K562 (cell line): Measurements from ENCODE around the gene ADIPOR1. TPM values are rescaled to one million over a fixed set of nuclear protein-coding genes. Genes with fewer than 3 reads are reported as not detected.

Experiments used
- ATAC-seq: fragments of 200-7000 bp; cut with Tn5 transposase; 3 replicates; pipeline ENCODE4 v1.9.1; 2020; ENCODE audit warnings: moderate library complexity
- BruUV-seq: library from RNA; stranded (reverse); fragments of 400-500 nt; replicated peaks from 2 replicates; lab custom pipeline; 2021; lab: Mats Ljungman, UMichigan
- CTCF ChIA-PET: fragments of 300-600 bp; formaldehyde crosslinking; extraction: SDS; loops from one replicate; lab custom pipeline; 2021; ENCODE audit warnings: low intra/inter-chr PET ratio; lab: Yijun Ruan, JAX
- POLR2A ChIA-PET: fragments of 300-600, 350-650 bp; sonication (Branson Sonifier 250); formaldehyde crosslinking; extraction: SDS; loops from one replicate; lab custom pipeline; 2021; ENCODE audit warnings: antibody characterized with exemption, inconsistent platforms; lab: Yijun Ruan, JAX
- DNase-seq, 4 experiments: peaks; one replicate each; pipeline versions ENCODE4 v3.0.0 to v3.0.0-alpha.2; 2011 to 2018; ENCODE audit warnings: low spot score in 3 of 4, mixed read lengths in 3 of 4; ENCODE audit errors: extremely low read depth in 1 of 4
- FAIRE-seq: peaks from 2 replicates; lab custom pipeline; 2011; peaks lifted over from hg19 to GRCh38; lab: Jason Lieb, UNC
- H2AFZ ChIP-seq: 2 replicates; pipeline ENCODE4 v1.6.0; 2011; ENCODE audit warnings: low read depth, low read length, control low read depth, inconsistent platforms
- H3K27ac ChIP-seq: fragments of 200-600 bp; 3 replicates; pipeline ENCODE4 v1.8.0; 2011; ENCODE audit warnings: low read depth, mild to moderate bottlenecking, control low read depth, inconsistent platforms, low read length, moderate library complexity, mixed read lengths; ENCODE audit errors: extremely low read depth
- H3K27me3 ChIP-seq, 2 experiments: fragments of 300-600 bp in 1 of 2; 2 replicates in 1 of 2; 3 replicates in 1 of 2; pipeline versions ENCODE4 v1.6.0 to v1.8.0; 2011; ENCODE audit warnings: inconsistent platforms in 2 of 2, low read length in 2 of 2, mild to moderate bottlenecking in 1 of 2, mixed read lengths in 1 of 2, moderate library complexity in 1 of 2; ENCODE audit not compliant: control insufficient read depth in 2 of 2, insufficient read depth in 2 of 2
- H3K36me3 ChIP-seq: fragments of 300-600 bp; 3 replicates; pipeline ENCODE4 v1.8.0; 2011; ENCODE audit warnings: mild to moderate bottlenecking, low read length, inconsistent platforms; ENCODE audit not compliant: control insufficient read depth, insufficient read depth
- H3K4me1 ChIP-seq, 2 experiments: fragments of 200-600 bp in 1 of 2; replicated peaks in 1 of 2; 2 replicates in 1 of 2; 3 replicates in 1 of 2; pipeline versions ENCODE4 v1.5.1 to v1.8.0; 2011; ENCODE audit warnings: inconsistent platforms in 2 of 2, low read length in 2 of 2, mild to moderate bottlenecking in 1 of 2, mixed read lengths in 1 of 2, moderate library complexity in 1 of 2; ENCODE audit not compliant: control insufficient read depth in 2 of 2, insufficient read depth in 2 of 2
- H3K4me2 ChIP-seq: 2 replicates; pipeline ENCODE4 v1.6.1; 2011; ENCODE audit warnings: low read length, control low read depth, inconsistent platforms, mixed read lengths; ENCODE audit not compliant: insufficient read depth
- H3K4me3 ChIP-seq: fragments of 200-600 bp; sonication (generic), shearing (Covaris generic); 2 replicates; pipeline ENCODE4 v1.5.1; 2016; ENCODE audit warnings: control low read depth, inconsistent platforms
- H3K79me2 ChIP-seq: fragments of 200-600 bp; 3 replicates; pipeline ENCODE4 v1.8.0; 2011; ENCODE audit warnings: low read length, inconsistent platforms; ENCODE audit not compliant: control insufficient read depth, insufficient read depth
- H3K9ac ChIP-seq, 2 experiments: 2 replicates each; pipeline versions ENCODE4 v1.6.0 to v1.6.1; 2011; ENCODE audit warnings: low read depth in 2 of 2, low read length in 2 of 2, control low read depth in 1 of 2, inconsistent platforms in 1 of 2, mild to moderate bottlenecking in 1 of 2, mixed read lengths in 1 of 2; ENCODE audit not compliant: insufficient read depth in 1 of 2
- H3K9me1 ChIP-seq: one replicate; pipeline ENCODE4 v1.6.0; 2011; ENCODE audit warnings: inconsistent platforms, mild to moderate bottlenecking, low read length, moderate library complexity; ENCODE audit not compliant: control insufficient read depth, insufficient read depth
- H3K9me3 ChIP-seq: replicated peaks from 2 replicates; pipeline ENCODE4 v1.5.1; 2011; ENCODE audit warnings: low read depth, low read length, inconsistent platforms; ENCODE audit not compliant: control insufficient read depth, insufficient read depth
- H4K20me1 ChIP-seq: replicated peaks from 2 replicates; pipeline ENCODE4 v1.6.1; 2011; ENCODE audit warnings: low read length, inconsistent platforms, mixed read lengths; ENCODE audit not compliant: control insufficient read depth, insufficient read depth
- ARNT ChIP-seq, 2 experiments: fragments of 450-650 bp; IDR thresholded peaks; 2 replicates each; pipeline ENCODE4 v1.6.1; 2016; ENCODE audit warnings: mild to moderate bottlenecking in 1 of 2
- BMI1 ChIP-seq: fragments of 150-350 bp; IDR thresholded peaks from 2 replicates; pipeline ENCODE4 v1.6.1; 2014; ENCODE audit warnings: low read length
- ELF1 ChIP-seq: fragments of 200-800 bp; sonication (Bioruptor generic); IDR thresholded peaks from 2 replicates; pipeline ENCODE4 v1.6.1; 2016; ENCODE audit warnings: missing genetic modification characterization, missing compliant biosample characterization
- HDAC2 ChIP-seq: fragments of 450-650 bp; IDR thresholded peaks from 2 replicates; pipeline ENCODE4 v1.6.1; 2016; ENCODE audit warnings: mild to moderate bottlenecking
- HDAC8 ChIP-seq: fragments of 450-650 bp; IDR thresholded peaks from 2 replicates; pipeline ENCODE4 v1.6.1; 2016; ENCODE audit warnings: mild to moderate bottlenecking, missing genetic modification characterization, moderate library complexity, missing compliant biosample characterization
- HMG20B ChIP-seq: fragments of 250-450 bp; sonication (Bioruptor Pico); IDR thresholded peaks from 2 replicates; pipeline ENCODE4 v1.5.0; 2021; ENCODE audit warnings: mild to moderate bottlenecking
- NR3C1 ChIP-seq: sonication (generic); formaldehyde crosslinking; IDR thresholded peaks from 2 replicates; pipeline ENCODE4 v1.8.1; 2022; ENCODE audit warnings: missing genetic modification reagents
- RAD21 ChIP-seq, 2 experiments: fragments of 250-450 bp in 1 of 2; fragments of 450-650 bp in 1 of 2; sonication (Bioruptor Pico) in 1 of 2; formaldehyde crosslinking in 1 of 2; IDR thresholded peaks in 1 of 2; conservative IDR thresholded peaks in 1 of 2; 2 replicates each; pipeline versions ENCODE4 v1.4.0 to v1.8.0; 2020 to 2022; ENCODE audit warnings: mild to moderate bottlenecking in 2 of 2, moderate library complexity in 1 of 2
- SMAD2 ChIP-seq: fragments of 150-350 bp; IDR thresholded peaks from 2 replicates; pipeline ENCODE4 v1.6.1; 2014; ENCODE audit warnings: low read depth, mild to moderate bottlenecking, low read length
- STAT5B ChIP-seq: fragments of 250-450 bp; sonication (Bioruptor Pico); IDR thresholded peaks from 2 replicates; pipeline ENCODE4 v1.8.0; 2021; ENCODE audit warnings: mild to moderate bottlenecking, inconsistent platforms
- TEAD4 ChIP-seq, 2 experiments: sonication (generic) in 1 of 2; formaldehyde crosslinking in 1 of 2; IDR thresholded peaks; 2 replicates each; pipeline versions ENCODE4 v1.6.1 to v1.8.0; 2012 to 2022; ENCODE audit warnings: borderline replicate concordance in 1 of 2, inconsistent platforms in 1 of 2, low read length in 1 of 2, mild to moderate bottlenecking in 1 of 2, missing genetic modification reagents in 1 of 2
- ZNF551 ChIP-seq: fragments of 250-450 bp; sonication (Bioruptor Pico); IDR thresholded peaks from 2 replicates; pipeline ENCODE4 v1.5.0; 2021; ENCODE audit warnings: mild to moderate bottlenecking, moderate library complexity
- ZSCAN29 ChIP-seq: fragments of 450-650 bp; IDR thresholded peaks from 2 replicates; pipeline ENCODE4 v1.6.1; 2017
- in situ Hi-C: fragments of 300-500 bp; cut with MboI; formaldehyde crosslinking; loops from 4 replicates; pipeline ENCODE4 v1.15.0; 2018; ENCODE audit warnings: inconsistent platforms, mixed read lengths
- intact Hi-C: fragments of 100-400 bp; cut with micrococcal nuclease; formaldehyde crosslinking; loops from 2 replicates; pipeline ENCODE4 v1.14.2; 2022
- polyA plus RNA-seq, 8 experiments: library from polyadenylated mRNA; depleted of rRNA in 4 of 8; stranded (reverse) in 5 of 8; unstranded in 3 of 8; fragments of >200 nt; fragmentation: Nextera tagmentation in 2 of 8; fragmentation: Illumina TruSeq in 1 of 8; extraction: Ambion mirVana in 2 of 8; extraction: Trizol in 1 of 8; gene quantifications; 2 replicates each; pipeline versions ENCODE4 v1.2.1 to v1.2.3, GENCODE V29; 2011 to 2014; ENCODE audit warnings: inconsistent platforms in 1 of 8, missing spikeins in 1 of 8
- total RNA-seq, 7 experiments: library from RNA; depleted of rRNA in 6 of 7; stranded (reverse); fragments of >200 nt in 6 of 7; fragmentation: Illumina TruSeq in 2 of 7; extraction: Trizol in 2 of 7; gene quantifications; 2 replicates each; pipeline versions ENCODE4 v1.2.1 to v1.2.3, GENCODE V29; 2011 to 2021; ENCODE audit warnings: low replicate concordance in 1 of 7
- TF ChIP-seq, protein P1 (sequence below): fragments of 450-650 bp; IDR thresholded peaks from 2 replicates; pipeline ENCODE4 v1.6.1; 2017; ENCODE audit warnings: antibody characterized with exemption, mild to moderate bottlenecking
- TF ChIP-seq, protein P2 (sequence below): fragments of 450-650 bp; conservative IDR thresholded peaks from 2 replicates; pipeline ENCODE4 v1.6.1; 2016; ENCODE audit warnings: missing genetic modification characterization, low read depth, mild to moderate bottlenecking, missing compliant biosample characterization, moderate library complexity
- TF ChIP-seq, protein P3 (sequence below): fragments of 250-450 bp; sonication (Bioruptor Pico); IDR thresholded peaks from 2 replicates; pipeline ENCODE4 v1.4.0; 2020; ENCODE audit warnings: mild to moderate bottlenecking, moderate library complexity, borderline replicate concordance

The ADIPOR1 gene
- total and polyA plus RNA-seq, 9 of the 15 experiments (the other 6 are each of a cell fraction or from before 2014, with no cell fraction given): 29.0 to 217 (median 100) TPM

DNA sequence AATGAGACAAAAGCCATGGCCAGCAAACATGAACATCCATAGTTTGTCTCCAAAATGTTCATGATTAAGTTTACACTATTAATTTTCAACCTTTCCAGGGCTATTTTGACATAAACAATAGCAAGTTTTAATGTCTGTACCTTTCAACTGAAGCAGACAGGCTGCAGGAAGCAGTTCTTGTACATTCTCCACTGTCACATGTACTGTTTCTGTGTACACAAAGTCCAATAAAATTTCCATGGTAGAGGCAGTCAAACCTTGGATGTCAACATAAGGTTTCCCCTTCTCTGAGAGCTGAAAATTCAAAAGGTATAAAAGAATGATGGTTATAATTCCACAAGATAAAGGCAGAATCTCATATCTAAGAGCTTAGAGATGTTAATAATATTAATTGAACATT is 38.5 kb downstream of the ADIPOR1 start:
- Histone ChIP-seq H3K9me1 (no peaks in the 10 kb centered on the region), H3K79me2 (peaks cover 9% of the 10 kb centered on the region; the same call in 1 of the 3 replicates), H3K4me2 (no peak overlapping the region), H3K4me3 (no peak overlapping the region), H2AFZ (no peak overlapping the region), H3K4me1 (no peaks in the 10 kb centered on the region), H3K27me3 (no peaks in the 10 kb centered on the region), H3K9me3 (no peaks in the 10 kb centered on the region), H3K27ac (no peak overlapping the region), H4K20me1 (no peaks in the 10 kb centered on the region), H3K9ac (no peak overlapping the region), H3K36me3 (peaks cover 70% of the 10 kb centered on the region)
- in situ Hi-C loops (no loop called here), intact Hi-C loops (no loop called here)
- FAIRE-seq (peak; percentile 71), DNase-seq (no peak), ATAC-seq (no peak)
- TF ChIP-seq BMI1: no peak
- TF ChIP-seq NR3C1 (CRISPR knock-in tag): no peak
- TF ChIP-seq TEAD4 (IDR thresholded peaks at IDR 0.05; ENCODE audit: low read length): no peak
- TF ChIP-seq TEAD4 (CRISPR knock-in tag; IDR thresholded peaks at IDR 0.05; ENCODE audit: borderline replicate concordance): no peak
- no peak for TF ChIP-seq SMAD2
- no peak for TF ChIP-seq ELF1 (tag)
- TF ChIP-seq ZNF551: no peak
- TF ChIP-seq, protein P1, sequence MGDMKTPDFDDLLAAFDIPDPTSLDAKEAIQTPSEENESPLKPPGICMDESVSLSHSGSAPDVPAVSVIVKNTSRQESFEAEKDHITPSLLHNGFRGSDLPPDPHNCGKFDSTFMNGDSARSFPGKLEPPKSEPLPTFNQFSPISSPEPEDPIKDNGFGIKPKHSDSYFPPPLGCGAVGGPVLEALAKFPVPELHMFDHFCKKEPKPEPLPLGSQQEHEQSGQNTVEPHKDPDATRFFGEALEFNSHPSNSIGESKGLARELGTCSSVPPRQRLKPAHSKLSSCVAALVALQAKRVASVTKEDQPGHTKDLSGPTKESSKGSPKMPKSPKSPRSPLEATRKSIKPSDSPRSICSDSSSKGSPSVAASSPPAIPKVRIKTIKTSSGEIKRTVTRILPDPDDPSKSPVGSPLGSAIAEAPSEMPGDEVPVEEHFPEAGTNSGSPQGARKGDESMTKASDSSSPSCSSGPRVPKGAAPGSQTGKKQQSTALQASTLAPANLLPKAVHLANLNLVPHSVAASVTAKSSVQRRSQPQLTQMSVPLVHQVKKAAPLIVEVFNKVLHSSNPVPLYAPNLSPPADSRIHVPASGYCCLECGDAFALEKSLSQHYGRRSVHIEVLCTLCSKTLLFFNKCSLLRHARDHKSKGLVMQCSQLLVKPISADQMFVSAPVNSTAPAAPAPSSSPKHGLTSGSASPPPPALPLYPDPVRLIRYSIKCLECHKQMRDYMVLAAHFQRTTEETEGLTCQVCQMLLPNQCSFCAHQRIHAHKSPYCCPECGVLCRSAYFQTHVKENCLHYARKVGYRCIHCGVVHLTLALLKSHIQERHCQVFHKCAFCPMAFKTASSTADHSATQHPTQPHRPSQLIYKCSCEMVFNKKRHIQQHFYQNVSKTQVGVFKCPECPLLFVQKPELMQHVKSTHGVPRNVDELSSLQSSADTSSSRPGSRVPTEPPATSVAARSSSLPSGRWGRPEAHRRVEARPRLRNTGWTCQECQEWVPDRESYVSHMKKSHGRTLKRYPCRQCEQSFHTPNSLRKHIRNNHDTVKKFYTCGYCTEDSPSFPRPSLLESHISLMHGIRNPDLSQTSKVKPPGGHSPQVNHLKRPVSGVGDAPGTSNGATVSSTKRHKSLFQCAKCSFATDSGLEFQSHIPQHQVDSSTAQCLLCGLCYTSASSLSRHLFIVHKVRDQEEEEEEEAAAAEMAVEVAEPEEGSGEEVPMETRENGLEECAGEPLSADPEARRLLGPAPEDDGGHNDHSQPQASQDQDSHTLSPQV: no peak
- TF ChIP-seq HMG20B (CRISPR knock-in tag): no peak
- TF ChIP-seq ARNT (IDR thresholded peaks at IDR 0.05): no peak
- TF ChIP-seq, protein P2, sequence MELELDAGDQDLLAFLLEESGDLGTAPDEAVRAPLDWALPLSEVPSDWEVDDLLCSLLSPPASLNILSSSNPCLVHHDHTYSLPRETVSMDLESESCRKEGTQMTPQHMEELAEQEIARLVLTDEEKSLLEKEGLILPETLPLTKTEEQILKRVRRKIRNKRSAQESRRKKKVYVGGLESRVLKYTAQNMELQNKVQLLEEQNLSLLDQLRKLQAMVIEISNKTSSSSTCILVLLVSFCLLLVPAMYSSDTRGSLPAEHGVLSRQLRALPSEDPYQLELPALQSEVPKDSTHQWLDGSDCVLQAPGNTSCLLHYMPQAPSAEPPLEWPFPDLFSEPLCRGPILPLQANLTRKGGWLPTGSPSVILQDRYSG (tag): no peak
- no peak for TF ChIP-seq HDAC8
- no peak for TF ChIP-seq STAT5B (CRISPR knock-in tag)
- TF ChIP-seq, protein P3, sequence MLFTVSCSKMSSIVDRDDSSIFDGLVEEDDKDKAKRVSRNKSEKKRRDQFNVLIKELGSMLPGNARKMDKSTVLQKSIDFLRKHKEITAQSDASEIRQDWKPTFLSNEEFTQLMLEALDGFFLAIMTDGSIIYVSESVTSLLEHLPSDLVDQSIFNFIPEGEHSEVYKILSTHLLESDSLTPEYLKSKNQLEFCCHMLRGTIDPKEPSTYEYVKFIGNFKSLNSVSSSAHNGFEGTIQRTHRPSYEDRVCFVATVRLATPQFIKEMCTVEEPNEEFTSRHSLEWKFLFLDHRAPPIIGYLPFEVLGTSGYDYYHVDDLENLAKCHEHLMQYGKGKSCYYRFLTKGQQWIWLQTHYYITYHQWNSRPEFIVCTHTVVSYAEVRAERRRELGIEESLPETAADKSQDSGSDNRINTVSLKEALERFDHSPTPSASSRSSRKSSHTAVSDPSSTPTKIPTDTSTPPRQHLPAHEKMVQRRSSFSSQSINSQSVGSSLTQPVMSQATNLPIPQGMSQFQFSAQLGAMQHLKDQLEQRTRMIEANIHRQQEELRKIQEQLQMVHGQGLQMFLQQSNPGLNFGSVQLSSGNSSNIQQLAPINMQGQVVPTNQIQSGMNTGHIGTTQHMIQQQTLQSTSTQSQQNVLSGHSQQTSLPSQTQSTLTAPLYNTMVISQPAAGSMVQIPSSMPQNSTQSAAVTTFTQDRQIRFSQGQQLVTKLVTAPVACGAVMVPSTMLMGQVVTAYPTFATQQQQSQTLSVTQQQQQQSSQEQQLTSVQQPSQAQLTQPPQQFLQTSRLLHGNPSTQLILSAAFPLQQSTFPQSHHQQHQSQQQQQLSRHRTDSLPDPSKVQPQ (CRISPR knock-in tag): no peak
- no peak for TF ChIP-seq RAD21 (CRISPR knock-in tag; conservative IDR thresholded peaks at IDR 0.05 in 1 of 2, IDR thresholded peaks at IDR 0.05 in 1 of 2)
- no peak for TF ChIP-seq HDAC2
- TF ChIP-seq ZSCAN29: no peak
- CTCF ChIA-PET: no interaction called here
- POLR2A ChIA-PET: no interaction called here
- no TSS peak for BruUV-seq
